ENCODE data around the gene PARN. TPM values are rescaled to one million over a fixed set of nuclear protein-coding genes. Genes with fewer than 3 reads are reported as not detected.

The PARN gene
- total RNA-seq, 2 donors from 2014 or later: 24.1 to 99.9 TPM

DNA sequence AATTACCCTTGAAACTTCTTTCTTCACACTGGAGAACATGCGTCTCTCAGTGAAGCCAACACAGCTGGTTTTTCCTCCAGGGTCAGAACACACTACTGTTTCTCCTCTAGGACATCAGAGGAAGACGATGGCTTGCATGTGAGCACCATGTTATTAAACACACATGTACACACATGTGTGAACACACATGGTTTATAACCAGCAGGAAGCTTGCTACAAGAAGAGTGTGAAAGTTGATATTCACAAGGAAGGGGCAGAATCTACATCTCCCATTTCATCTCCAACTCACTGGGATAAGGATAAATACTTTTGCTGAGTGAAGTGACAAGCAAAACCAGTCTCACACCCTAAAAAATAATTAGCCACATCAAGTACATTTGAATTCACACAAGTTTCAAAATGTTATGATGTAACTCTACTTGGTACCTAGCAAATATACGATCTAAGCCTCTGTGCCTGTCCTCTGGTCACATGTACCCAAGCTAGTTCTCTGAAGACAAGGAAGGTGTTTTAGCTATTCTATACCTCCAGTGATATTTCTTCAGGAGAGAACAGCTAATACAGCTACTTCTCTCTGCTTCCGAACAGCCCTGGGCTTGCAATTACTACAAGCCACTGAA lies 127.7 kb downstream of the PARN start:
- 76 to 77% methylated on average over 4 of the region's 4 CpGs for WGBS, 2 donors
- Histone ChIP-seq H3K4me3 (no peak overlapping the region), H3K36me3 (replicated peaks in 1 of 2; ENCODE audit: insufficient read depth in 1 of 2, low read depth in 2 of 2) (no peaks in the 10 kb centered on the region), H3K4me1 (peaks cover 39% of the 10 kb centered on the region), H3K9me3 (no peaks in the 10 kb centered on the region), H3K27ac (peak overlapping the region; percentile 31 to 77 (median 68)), H3K27me3 (no peaks in the 10 kb centered on the region)
- intact Hi-C loops (cut with DNase I): no loop called here
- ATAC-seq: no peak
- no peak for DNase-seq
- no peak for TF ChIP-seq CTCF (IDR thresholded peaks at IDR 0.05)

DNA sequence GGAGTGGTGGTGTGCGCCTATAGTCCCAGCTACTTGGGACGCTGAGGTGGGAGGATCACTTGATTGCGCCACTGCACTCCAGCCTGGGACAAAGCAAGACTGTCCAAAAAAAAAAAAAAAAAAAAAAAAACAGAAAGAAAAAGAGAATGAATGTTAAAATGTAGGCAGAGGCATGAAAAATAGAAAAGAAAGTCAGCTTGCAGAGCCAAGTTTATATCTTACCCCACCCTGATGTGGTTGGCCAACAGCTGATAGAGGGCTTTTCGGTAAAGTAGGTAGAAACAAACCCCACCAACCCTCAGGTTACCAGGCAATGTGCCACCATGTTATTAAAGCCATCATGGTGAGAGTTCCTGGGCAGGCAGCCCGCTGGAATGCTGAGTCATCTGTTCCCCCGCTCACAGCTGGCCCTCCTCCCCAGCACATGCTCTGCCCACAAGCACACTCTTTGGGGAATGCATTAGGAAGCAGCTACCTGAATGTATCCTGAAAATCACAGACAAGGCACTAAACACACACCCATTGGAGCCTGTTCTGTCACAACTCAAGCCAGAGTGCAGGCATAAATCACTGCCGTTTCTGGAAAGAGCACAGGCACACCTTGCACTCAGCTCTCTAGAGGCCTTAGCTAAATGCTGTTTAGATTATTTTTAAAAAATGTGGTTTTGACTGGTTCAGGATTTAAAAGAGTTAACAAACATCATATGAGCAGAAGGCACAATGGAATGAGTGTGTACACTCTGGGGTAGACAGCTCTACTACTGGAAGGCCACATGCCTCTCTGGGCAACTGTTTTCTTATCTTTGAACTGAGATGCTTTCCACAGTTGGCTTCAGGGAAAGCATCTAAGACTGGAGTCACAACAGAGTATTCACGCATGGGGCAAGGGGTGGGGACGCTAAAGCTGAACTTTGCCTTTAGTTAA lies 128.5 kb downstream of the PARN start:
- TF ChIP-seq CTCF (IDR thresholded peaks at IDR 0.05): peak in 1 of 7 experiments; percentile 9
- TF ChIP-seq POLR2A (IDR thresholded peaks at IDR 0.05): no peak
- intact Hi-C loops (cut with DNase I): no loop called here
- WGBS, 2 donors: 27 to 29% methylated on average over 9 of the region's 9 CpGs
- DNase-seq: peak; percentile 88 to 96 (median 94)
- peak overlapping the region; percentile 31 to 77 (median 68) for H3K27ac ChIP-seq
- H3K4me1 ChIP-seq: peaks cover 46% of the 10 kb centered on the region
- H3K27me3 ChIP-seq: no peaks in the 10 kb centered on the region
- no peaks in the 10 kb centered on the region for H3K9me3 ChIP-seq
- no peak overlapping the region for H3K4me3 ChIP-seq
- peak; percentile 89 for ATAC-seq
- H3K36me3 ChIP-seq (replicated peaks in 1 of 2; ENCODE audit: insufficient read depth in 1 of 2, low read depth in 2 of 2): no peaks in the 10 kb centered on the region

DNA sequence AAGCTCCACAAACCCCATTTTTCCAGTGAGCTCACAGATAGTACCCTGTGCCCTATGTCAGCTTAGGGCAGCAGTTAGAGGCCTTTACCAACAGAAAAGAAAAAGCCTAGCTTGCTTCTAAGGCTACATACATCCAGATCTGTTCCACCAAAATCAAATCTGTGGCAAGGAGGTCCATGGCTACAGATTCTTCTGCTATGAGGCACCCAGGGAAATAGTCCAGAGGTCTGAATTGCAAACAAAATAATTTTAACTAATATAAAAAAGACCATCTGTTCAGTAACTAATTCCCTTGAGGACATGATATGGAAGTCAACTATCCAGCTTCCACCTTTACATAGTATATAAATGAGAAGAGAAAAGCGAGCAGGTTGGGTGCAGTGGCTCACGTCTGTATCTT lies 129.3 kb downstream of the PARN start:
- Histone ChIP-seq H3K27ac (peak overlapping the region in 2 of 4 donors; percentile 34 to 77), H3K4me1 (peaks cover 41% of the 10 kb centered on the region), H3K36me3 (replicated peaks in 1 of 2; ENCODE audit: insufficient read depth in 1 of 2, low read depth in 2 of 2) (no peaks in the 10 kb centered on the region), H3K27me3 (no peaks in the 10 kb centered on the region), H3K9me3 (no peaks in the 10 kb centered on the region), H3K4me3 (no peak overlapping the region)
- 96 to 98% methylated on average over 2 of the region's 2 CpGs for WGBS, 2 donors
- DNase-seq: no peak
- intact Hi-C loops (cut with DNase I): no loop called here
- no peak for ATAC-seq
- TF ChIP-seq CTCF (IDR thresholded peaks at IDR 0.05): no peak
- no peak for TF ChIP-seq POLR2A (IDR thresholded peaks at IDR 0.05)

GRCh38 chr16:14499110-14499509 lies 130.9 kb downstream of the PARN start:
- WGBS, 2 donors: 93 to 97% methylated on average over 3 of the region's 3 CpGs
- ATAC-seq: no peak
- H3K9me3 ChIP-seq: no peaks in the 10 kb centered on the region
- no peak overlapping the region for H3K4me3 ChIP-seq
- TF ChIP-seq CTCF (IDR thresholded peaks at IDR 0.05): no peak
- TF ChIP-seq POLR2A (IDR thresholded peaks at IDR 0.05): no peak
- no peaks in the 10 kb centered on the region for H3K27me3 ChIP-seq
- H3K36me3 ChIP-seq (replicated peaks in 1 of 2; ENCODE audit: insufficient read depth in 1 of 2, low read depth in 2 of 2): no peaks in the 10 kb centered on the region
- peaks cover 38% of the 10 kb centered on the region for H3K4me1 ChIP-seq
- intact Hi-C loops (cut with DNase I): no loop called here
- no peak for DNase-seq
- no peak overlapping the region for H3K27ac ChIP-seq

Measured in body of pancreas (tissue), 4 donors.